Chondrocyte (in vitro differentiated cells): ENCODE results near the gene SLC7A14. TPM values are rescaled to one million over a fixed set of nuclear protein-coding genes. Genes with fewer than 3 reads are reported as not detected.

Source experiments
- DNase-seq: peaks from one replicate; pipeline ENCODE4 v3.0.0; 2021; ENCODE audit warnings: mixed read lengths, low spot score
- H3K27ac Mint-ChIP-seq: one replicate; pipeline ENCODE4 v1.8.0; 2021; ENCODE audit warnings: mild to moderate bottlenecking, moderate library complexity, mixed read lengths; ENCODE audit not compliant: unreplicated experiment
- H3K27me3 Mint-ChIP-seq: 2 replicates; pipeline ENCODE4 v1.8.0; 2021; ENCODE audit warnings: low read depth, mixed read lengths
- H3K36me3 Mint-ChIP-seq: 2 replicates; pipeline ENCODE4 v1.8.0; 2021; ENCODE audit warnings: low read depth, mixed read lengths
- H3K4me1 Mint-ChIP-seq: 2 replicates; pipeline ENCODE4 v1.8.0; 2021; ENCODE audit warnings: low read depth, mild to moderate bottlenecking, mixed read lengths
- H3K4me3 Mint-ChIP-seq: one replicate; pipeline ENCODE4 v1.8.0; 2021; ENCODE audit warnings: mild to moderate bottlenecking, moderate library complexity, mixed read lengths; ENCODE audit not compliant: unreplicated experiment
- H3K9me3 Mint-ChIP-seq: 2 replicates; pipeline ENCODE4 v1.8.0; 2021; ENCODE audit warnings: low read depth, mixed read lengths
- total RNA-seq: library from RNA; stranded (reverse); gene quantifications from 3 replicates; pipeline ENCODE4 v1.2.1, GENCODE V29; 2021
- TF ChIP-seq, protein P1 (sequence below): fragments of 200-600 bp; sonication (generic); IDR thresholded peaks from 2 replicates; pipeline ENCODE4 v1.5.0; 2021; ENCODE audit warnings: antibody characterized with exemption, mild to moderate bottlenecking, moderate library complexity

Gene SLC7A14
- total RNA-seq, 1 donor from 2014 or later, result 0.02 TPM

- TF ChIP-seq, protein P1, sequence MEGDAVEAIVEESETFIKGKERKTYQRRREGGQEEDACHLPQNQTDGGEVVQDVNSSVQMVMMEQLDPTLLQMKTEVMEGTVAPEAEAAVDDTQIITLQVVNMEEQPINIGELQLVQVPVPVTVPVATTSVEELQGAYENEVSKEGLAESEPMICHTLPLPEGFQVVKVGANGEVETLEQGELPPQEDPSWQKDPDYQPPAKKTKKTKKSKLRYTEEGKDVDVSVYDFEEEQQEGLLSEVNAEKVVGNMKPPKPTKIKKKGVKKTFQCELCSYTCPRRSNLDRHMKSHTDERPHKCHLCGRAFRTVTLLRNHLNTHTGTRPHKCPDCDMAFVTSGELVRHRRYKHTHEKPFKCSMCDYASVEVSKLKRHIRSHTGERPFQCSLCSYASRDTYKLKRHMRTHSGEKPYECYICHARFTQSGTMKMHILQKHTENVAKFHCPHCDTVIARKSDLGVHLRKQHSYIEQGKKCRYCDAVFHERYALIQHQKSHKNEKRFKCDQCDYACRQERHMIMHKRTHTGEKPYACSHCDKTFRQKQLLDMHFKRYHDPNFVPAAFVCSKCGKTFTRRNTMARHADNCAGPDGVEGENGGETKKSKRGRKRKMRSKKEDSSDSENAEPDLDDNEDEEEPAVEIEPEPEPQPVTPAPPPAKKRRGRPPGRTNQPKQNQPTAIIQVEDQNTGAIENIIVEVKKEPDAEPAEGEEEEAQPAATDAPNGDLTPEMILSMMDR, result no peak
- Mint-ChIP-seq H3K4me3 (no peak overlapping the region), H3K27me3 (no peaks in the 10 kb centered on the region), H3K9me3 (no peaks in the 10 kb centered on the region), H3K4me1 (peaks cover 12% of the 10 kb centered on the region), H3K36me3 (no peaks in the 10 kb centered on the region), H3K27ac (no peak overlapping the region)
- DNase-seq, result no peak
Observed at GRCh38 chr3:170480111-170480510, 105.8 kb downstream of the SLC7A14 start.

DNA sequence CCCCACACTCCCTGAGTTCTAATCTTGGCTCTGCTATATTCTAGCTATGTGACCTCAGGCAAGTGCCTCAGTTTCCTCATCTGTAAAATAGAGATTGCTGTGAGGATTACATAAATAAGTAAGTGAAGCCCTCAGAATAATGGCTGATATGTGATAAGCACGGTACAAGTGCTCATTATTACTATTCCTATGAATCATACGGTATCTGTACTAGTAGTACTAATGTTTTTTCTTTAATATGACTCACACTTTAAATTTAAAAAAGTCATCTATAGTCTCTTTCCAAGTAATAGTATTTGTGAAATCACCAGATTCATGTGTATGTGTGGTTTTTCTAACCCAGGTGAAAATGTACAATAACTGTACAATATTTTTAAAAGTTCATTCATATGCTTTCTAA, 108.5 kb downstream of the SLC7A14 start:
- TF ChIP-seq, protein P1, result no peak
- Mint-ChIP-seq H3K27me3 (no peaks in the 10 kb centered on the region), H3K36me3 (no peaks in the 10 kb centered on the region), H3K27ac (no peak overlapping the region), H3K9me3 (no peaks in the 10 kb centered on the region), H3K4me3 (no peak overlapping the region), H3K4me1 (peaks cover 22% of the 10 kb centered on the region)
- no peak for DNase-seq

DNA sequence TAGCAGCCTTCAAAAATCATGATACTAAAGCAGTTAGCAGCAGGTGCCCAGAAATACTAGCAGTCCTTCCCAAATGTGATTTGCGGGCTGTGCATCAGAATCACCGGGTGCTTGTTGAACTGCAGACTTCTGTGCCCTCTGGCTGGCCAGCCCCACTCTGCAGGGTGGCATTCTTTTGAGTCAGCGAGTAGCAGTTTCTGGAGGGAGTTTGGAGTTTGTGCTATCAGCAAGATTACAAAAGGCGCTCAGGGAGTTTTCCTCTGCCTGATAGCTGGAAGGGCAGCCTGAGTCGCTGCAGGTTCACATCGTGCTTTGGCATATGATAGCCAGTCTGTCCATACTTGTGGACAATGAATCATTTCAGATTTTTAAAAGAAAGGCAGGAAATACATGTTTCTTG, 109.6 kb downstream of the SLC7A14 start:
- Mint-ChIP-seq H3K9me3 (no peaks in the 10 kb centered on the region), H3K27me3 (no peaks in the 10 kb centered on the region), H3K36me3 (no peaks in the 10 kb centered on the region), H3K4me1 (peaks cover 22% of the 10 kb centered on the region), H3K4me3 (no peak overlapping the region), H3K27ac (no peak overlapping the region)
- no peak for DNase-seq
- TF ChIP-seq, protein P1, result no peak

DNA sequence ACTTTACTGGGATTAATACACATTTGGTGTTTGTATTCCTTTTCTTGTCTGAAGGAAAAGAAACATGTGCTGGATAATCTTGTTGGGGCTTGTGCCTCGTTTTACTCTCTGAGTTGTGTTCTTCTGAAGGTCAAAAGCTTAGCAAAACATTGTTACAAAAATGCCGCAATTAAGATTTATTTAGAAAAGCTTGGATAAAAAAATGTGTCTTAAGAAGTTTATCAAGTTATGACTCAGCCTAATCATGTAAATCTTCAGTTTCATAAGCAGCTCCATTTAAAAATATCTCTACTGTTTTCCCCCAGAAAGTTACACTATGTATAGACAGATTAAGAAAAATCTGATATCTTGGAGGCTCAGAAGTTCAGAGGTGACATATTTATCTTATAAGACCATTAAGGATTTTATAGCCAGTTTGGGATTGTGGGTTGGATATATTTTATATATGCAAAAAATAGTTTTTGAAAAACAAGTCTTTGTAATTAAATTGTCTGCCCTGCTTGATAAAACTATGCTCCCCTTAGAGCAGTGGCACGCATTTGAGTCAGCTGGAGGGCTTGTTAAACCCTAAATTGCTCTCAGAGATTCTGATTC, 110.7 kb downstream of the SLC7A14 start:
- no peaks in the 10 kb centered on the region for H3K27me3 Mint-ChIP-seq
- H3K36me3 Mint-ChIP-seq, result no peaks in the 10 kb centered on the region
- H3K9me3 Mint-ChIP-seq, result no peaks in the 10 kb centered on the region
- no peak overlapping the region for H3K4me3 Mint-ChIP-seq
- H3K27ac Mint-ChIP-seq, result no peak overlapping the region
- TF ChIP-seq, protein P1, result no peak
- peaks cover 25% of the 10 kb centered on the region for H3K4me1 Mint-ChIP-seq
- DNase-seq, result no peak

DNA sequence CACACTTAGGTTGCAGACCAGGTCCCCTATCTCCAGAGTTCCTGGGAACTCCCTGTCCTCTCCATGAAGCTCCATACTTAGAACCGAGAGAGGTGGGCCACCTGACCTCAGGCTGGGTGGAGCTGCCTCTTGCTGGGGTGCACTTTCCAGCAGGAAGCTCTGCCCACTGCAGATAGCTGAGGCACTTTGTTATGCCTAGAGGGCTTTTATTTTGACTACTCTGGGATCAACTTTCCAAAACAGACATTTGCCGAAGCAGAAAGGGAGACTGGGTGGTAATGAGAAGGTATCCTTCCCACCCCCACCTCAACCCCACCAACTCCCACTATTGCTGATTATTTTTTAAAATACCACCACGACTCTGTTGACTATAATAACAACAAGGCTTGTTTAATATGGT, 112.5 kb downstream of the SLC7A14 start:
- H3K27me3 Mint-ChIP-seq, result no peaks in the 10 kb centered on the region
- DNase-seq, result no peak
- H3K9me3 Mint-ChIP-seq, result no peaks in the 10 kb centered on the region
- H3K27ac Mint-ChIP-seq, result no peak overlapping the region
- no peaks in the 10 kb centered on the region for H3K36me3 Mint-ChIP-seq
- peaks cover 25% of the 10 kb centered on the region for H3K4me1 Mint-ChIP-seq
- H3K4me3 Mint-ChIP-seq, result no peak overlapping the region
- TF ChIP-seq, protein P1, result no peak
